OCI-LY7 (cell line): ENCODE measurements around the gene PHACTR3.

Source experiments
- CTCF ChIP-seq: fragments of 200-600 bp; sonication (generic); conservative IDR thresholded peaks from 2 replicates; pipeline ENCODE4 v1.5.1; 2014; ENCODE audit warnings: mild to moderate bottlenecking, antibody characterized with exemption, low read length, moderate library complexity, mixed read lengths
- EZH2phosphoT487 ChIP-seq: fragments of 200-600 bp; sonication (generic); IDR thresholded peaks from 2 replicates; pipeline ENCODE4 v1.6.1; 2018; ENCODE audit warnings: low read depth, borderline replicate concordance, mild to moderate bottlenecking, mixed run types, antibody characterized with exemption, low read length, moderate library complexity, mixed read lengths

GRCh38 chr20:59660471-59660870 lies 56.1 kb downstream of the PHACTR3 start:
- no peak for TF ChIP-seq CTCF
- no peak for TF ChIP-seq EZH2phosphoT487
